Activated CD8-positive, alpha-beta memory T cell treated with anti-CD3 and anti-CD28 coated beads, Interleukin-2, amount 50 U/mL, for 24 hours (primary cell): ENCODE measurements around the gene HSPA6.
"Not testable (repeated sequence)": the region's sequence is repeated elsewhere in the genome, so short reads cannot be mapped to it uniquely, and the experiment has no call there.

Experiments
- DNase-seq: peaks from one replicate; pipeline ENCODE4 v3.0.0-alpha.2; 2020; ENCODE audit errors: extremely low read depth

The HSPA6 gene

DNA sequence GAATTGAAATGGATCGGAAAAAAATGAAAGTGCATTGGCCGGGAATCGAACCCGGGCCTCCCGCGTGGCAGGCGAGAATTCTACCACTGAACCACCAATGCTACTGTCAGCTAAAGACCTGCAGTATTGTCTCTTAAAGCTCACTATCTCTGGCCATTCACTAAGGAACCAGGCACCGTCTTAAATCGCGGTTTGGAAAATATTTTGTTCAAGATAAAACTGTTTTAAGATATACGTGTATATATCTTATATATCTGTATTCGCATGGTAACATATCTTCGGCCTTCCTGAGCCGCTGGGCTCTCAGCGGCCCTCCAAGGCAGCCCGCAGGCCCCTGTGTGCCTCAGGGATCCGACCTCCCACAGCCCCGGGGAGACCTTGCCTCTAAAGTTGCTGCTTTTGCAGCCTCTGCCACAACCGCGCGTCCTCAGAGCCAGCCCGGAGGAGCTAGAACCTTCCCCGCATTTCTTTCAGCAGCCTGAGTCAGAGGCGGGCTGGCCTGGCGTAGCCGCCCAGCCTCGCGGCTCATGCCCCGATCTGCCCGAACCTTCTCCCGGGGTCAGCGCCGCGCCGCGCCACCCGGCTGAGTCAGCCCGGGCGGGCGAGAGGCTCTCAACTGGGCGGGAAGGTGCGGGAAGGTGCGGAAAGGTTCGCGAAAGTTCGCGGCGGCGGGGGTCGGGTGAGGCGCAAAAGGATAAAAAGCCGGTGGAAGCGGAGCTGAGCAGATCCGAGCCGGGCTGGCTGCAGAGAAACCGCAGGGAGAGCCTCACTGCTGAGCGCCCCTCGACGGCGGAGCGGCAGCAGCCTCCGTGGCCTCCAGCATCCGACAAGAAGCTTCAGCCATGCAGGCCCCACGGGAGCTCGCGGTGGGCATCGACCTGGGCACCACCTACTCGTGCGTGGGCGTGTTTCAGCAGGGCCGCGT, at the start of gene HSPA6:
Gene HSPA6 (plus strand): TSS at position 724 of the 925 bp plus-strand sequence. CDS start 119 bp downstream, at position 843.
- DNase-seq, result peak; percentile 66

DNA sequence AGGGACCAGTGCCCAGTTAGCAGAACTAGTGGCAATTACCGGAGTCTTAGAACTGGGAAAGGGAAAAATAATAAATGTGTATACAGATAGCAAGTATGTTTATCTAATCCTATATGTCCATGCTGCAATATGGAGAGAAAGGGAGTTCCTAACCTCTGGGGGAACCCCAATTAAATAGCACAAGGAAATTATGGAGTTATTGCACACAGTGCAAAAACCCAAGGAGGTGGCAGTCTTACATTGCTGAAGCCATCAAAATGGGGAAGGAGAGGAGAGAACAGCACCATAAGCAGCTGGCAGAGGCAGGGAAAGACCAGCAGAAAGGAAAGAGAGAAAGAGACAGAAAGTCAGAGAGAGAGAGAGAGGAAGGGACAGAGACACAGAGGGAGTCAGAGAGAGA, 46.6 kb upstream of the HSPA6 start:
- DNase-seq, result not testable (repeated sequence)

DNA sequence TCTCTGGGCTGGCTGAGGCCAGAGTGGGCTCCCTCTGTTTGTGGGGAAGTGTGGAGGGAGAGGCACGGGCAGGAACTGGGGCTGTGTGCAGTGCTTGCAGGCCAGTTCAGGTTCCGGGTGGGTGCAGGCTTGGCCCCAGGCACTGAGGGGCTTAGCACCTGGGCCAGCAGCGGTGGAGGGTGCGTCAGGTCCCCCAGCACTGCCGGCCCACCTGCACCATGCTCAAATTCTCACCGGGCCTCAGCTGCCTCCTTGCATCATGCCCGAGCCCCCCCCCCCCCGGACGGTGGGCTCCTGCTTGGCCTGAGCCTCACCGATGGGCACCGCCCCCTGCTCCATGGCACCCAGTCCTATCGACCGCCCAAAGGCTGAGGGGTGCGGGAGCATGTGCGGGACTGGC, 45.4 kb upstream of the HSPA6 start:
- no peak for DNase-seq

GRCh38 chr1:161480381-161481035, 43.8 kb upstream of the HSPA6 start:
- DNase-seq, result no peak

DNA sequence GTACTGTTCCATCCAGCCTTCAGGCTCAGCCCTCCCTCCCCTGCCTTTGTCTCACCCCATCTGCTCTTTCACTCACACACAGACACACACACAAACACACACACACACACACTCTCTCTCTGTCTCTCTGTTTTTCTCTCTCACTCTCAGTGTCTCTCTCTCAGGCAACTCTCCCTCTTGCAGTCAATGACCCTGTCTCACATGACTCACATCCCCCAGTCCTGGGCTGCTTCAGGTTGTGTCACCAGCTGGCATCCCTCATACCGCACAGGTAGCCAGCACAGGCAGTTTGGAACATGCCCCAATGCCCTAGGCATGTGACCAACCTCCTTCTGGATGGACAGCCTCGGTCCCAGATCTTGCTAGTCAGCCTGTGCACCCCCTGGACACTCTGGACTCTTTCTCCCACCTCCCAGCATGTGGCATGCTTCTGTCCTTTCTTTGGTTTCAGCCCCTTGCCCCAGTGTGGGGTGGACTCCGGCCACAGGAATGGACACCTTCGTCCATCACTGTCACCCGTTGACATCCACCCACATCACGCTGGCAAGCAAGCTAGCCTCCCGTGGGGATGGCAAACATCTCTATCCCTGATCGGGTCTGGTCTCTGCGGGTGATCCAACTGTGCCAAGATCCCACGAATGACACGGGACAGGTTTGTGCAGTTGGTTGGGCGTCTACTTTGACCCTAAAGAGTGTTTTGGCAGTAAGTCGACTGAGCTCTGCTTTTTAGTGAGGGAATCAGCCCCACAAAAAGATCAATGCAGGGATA, 42.5 kb upstream of the HSPA6 start:
- DNase-seq, result no peak

- no peak for DNase-seq
Observed at GRCh38 chr1:161482610-161483009, 41.7 kb upstream of the HSPA6 start.

DNA sequence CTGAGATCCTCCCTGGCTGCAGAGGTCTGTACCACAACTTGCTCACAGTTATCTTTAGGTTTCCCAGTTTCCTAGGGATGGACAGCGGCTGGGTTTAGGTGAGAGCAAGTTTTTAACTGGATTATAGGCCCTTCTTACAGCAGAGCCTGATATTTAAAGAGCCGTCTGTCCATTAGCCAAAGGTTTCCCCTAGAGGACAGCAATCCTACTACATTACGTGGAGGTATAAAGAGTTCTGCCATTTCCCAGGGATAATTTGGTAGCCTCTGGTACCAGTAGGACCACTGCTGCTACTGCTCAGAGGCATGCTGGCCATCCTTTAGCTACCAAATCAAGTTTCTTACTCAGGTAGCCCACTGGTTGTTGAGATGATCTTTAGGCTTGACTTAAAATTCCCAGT, 41.0 kb upstream of the HSPA6 start:
- DNase-seq, result no peak

DNA sequence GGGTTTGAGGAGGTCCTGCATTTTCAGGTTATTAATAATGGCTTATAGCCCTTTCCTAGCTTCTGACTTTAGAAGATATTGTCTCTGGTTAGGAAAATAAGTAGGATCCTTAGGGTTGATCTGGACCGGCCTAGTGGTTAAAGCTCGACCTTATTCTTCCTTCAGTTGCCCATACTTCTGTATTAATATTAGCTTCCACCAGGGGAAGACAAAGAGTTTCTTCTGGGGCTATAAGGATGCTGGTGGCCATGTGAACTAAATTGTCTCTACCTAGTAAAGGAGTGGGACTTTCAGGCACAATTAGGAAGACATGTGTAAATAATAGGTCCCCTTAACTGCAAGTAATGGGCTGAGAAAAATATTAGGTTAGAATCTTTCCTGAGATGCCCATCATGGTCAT, 39.7 kb upstream of the HSPA6 start:
- no peak for DNase-seq

- no peak for DNase-seq
Observed at GRCh38 chr1:161486806-161487741, 37.3 kb upstream of the HSPA6 start.

- DNase-seq, result no peak
Observed at GRCh38 chr1:161491472-161491871, 32.9 kb upstream of the HSPA6 start.

GRCh38 chr1:161492827-161493226, 31.5 kb upstream of the HSPA6 start:
- no peak for DNase-seq

GRCh38 chr1:161494091-161494735, 30.1 kb upstream of the HSPA6 start:
- no peak for DNase-seq

GRCh38 chr1:161495490-161495889, 28.9 kb upstream of the HSPA6 start:
- DNase-seq, result no peak

GRCh38 chr1:161497961-161498360, 26.4 kb upstream of the HSPA6 start:
- DNase-seq, result no peak

GRCh38 chr1:161498646-161499045, 25.7 kb upstream of the HSPA6 start:
- no peak for DNase-seq

DNA sequence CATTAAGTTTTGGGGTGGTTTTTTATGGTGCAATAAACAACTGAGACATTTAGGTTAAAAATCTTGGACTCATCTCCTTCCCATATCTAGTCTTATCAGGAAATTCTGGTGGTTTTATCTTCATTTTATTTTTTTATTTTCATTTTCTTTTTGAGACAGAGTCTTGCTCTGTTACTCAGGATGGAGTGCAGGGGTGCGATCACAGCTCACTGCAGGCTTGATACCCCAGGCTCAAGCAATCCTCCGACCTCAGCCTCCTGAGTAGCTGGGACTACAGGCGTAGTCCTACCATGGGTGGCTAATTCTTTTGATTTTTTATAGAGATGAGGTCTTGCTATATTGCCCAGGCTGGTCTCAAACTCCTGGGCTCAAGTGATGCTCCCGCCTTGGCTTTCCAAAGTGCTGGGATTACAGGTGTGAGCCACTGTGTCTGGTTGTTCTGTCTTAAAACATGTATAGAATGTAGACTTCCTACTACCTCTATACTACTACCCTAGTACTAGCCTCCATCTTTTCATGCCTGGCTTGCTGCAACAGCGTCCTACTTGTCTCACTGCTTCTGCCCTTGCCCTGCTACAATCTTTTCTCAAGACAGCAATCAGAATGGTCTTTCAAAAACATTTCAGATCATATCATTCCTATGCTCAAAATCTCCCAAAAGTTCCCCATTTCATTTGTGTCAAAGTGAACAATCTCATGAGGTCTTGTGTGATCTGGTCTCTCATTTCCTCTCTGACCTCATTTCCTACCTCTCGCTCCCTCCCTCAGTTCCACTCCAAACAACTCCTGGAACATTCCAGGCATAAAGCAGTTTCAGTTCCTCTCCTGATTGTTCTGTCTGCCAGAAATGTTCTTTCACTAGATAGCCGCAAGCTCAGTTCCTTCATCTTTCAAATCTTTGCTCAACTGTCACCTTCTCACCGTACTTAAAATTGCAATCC, 25.0 kb upstream of the HSPA6 start:
- no peak for DNase-seq

DNA sequence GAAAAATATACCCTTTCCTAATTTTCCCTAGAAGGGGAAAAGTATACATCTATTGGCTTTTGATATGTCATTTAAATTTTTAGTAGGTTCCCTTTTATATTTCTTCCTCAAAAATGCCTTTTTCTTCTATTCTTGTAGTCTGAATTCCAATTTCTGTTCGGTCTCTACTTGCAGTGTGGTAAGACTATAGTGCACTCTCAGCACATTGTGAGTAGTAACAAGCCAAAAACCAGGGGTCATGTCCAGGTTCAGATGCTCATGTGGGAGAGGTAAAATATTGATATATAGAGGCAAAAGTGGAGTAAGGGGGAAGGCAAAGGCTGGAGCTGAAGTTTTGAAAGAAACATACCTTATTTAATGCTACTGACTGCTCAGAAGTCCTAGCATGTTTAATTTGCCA, 23.1 kb upstream of the HSPA6 start:
- DNase-seq, result no peak

DNA sequence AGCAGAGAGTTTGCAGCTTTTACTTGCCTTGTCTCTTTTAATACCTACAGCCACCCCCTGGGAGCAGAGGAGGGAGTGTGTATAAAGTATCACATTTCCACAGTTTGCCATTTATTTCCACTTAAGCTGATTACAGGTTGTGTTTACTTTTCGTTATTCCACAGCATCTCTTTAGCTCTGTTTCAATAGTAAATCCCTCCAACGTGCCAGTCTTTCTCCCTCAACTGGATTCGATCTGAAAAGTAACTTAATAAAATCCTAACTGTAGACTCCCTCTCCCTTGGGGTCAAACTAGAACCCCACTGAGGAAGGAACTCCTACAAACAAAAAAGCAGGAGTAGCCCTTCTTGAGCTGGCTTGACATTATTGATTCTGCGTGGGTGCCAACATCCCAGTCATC, 22.2 kb upstream of the HSPA6 start:
- no peak for DNase-seq

DNA sequence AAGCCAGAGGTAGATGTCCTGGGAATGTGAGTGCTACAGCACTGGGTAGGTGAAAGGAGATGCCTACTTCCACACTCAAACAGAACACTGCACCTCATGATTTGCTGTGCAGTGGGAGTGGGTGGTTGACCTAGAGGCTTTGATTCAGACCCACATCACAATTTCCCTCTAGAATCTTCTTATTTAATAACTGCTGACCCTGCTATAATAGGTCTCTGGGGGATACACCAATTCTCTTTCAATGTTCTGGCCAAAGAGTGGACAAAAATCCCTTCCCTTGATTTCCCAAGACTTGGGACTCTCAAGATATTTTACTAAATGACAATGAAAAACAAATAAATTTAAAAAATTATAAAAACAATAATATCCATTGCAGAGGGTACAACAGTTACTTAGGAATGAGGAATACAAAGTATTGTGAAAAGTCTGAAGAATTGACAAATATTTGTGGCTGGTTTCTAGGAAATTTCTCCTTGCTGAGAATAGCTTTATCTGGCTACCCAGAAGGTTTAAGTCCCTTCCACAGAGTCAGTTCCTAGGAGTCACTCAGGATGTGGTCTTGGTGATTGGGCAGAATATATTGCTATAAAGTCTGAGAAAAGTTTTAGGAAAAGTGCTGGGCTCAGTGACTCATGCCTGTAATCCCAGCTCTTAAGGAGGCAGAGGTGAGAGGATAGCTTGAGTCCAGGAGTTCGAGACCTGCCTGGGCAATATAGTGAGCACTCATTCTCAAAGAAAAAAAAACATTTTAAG, 21.5 kb upstream of the HSPA6 start:
- no peak for DNase-seq
